22Rv1 (cell line): ENCODE data around the gene SERPINI1.

ENCODE experiments used
- H3K27ac ChIP-seq: fragments of 450-650 bp; 2 replicates; pipeline ENCODE4 v1.5.1; 2017
- ZFX ChIP-seq: fragments of 450-650 bp; IDR thresholded peaks from 2 replicates; pipeline ENCODE4 v1.6.1; 2017; ENCODE audit warnings: antibody characterized with exemption, borderline replicate concordance
- TF ChIP-seq, protein P1 (sequence below): fragments of 450-650 bp; IDR thresholded peaks from 2 replicates; pipeline ENCODE4 v1.5.1; 2017; ENCODE audit warnings: mild to moderate bottlenecking

SERPINI1 gene

DNA sequence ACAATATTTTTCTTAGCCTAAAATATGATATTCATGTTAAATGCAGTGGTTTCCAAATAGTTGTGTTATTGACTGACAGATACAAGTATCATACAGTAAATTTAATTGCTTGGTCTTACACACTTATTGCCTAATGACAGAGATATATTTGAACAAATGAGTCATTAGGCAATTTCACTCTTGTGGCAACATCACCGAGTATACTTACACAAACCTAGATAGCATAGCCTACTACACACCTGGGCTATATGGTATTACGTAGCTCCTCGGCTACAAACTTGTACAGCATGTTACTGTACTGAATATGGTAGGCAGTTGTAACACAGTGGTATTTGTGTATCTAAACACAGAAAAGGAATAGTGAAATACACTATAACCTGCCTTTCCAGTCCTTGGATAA is 50.3 kb downstream of the SERPINI1 start:
- no peak for TF ChIP-seq ZFX
- TF ChIP-seq, protein P1, sequence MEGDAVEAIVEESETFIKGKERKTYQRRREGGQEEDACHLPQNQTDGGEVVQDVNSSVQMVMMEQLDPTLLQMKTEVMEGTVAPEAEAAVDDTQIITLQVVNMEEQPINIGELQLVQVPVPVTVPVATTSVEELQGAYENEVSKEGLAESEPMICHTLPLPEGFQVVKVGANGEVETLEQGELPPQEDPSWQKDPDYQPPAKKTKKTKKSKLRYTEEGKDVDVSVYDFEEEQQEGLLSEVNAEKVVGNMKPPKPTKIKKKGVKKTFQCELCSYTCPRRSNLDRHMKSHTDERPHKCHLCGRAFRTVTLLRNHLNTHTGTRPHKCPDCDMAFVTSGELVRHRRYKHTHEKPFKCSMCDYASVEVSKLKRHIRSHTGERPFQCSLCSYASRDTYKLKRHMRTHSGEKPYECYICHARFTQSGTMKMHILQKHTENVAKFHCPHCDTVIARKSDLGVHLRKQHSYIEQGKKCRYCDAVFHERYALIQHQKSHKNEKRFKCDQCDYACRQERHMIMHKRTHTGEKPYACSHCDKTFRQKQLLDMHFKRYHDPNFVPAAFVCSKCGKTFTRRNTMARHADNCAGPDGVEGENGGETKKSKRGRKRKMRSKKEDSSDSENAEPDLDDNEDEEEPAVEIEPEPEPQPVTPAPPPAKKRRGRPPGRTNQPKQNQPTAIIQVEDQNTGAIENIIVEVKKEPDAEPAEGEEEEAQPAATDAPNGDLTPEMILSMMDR: no peak
- H3K27ac ChIP-seq: no peak overlapping the region

DNA sequence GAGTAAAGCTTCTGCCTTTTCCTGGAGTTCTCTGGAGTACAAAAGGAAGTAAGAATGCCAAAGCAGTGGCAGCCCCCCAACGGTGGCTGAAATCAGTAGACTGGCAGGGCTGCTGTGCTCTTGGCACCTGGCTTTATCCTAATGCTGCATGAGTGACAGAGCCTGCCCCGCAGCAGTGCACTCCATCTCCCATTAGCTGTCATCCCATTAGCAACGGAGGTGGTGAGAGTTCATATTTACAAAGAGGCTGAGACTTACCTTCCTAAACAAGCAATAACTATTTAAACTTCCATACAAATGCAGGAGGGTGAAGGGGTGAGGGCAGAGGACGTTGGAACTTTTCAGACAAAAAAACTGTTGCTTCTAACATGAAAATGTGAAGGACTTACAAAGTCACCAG is 51.9 kb downstream of the SERPINI1 start:
- no peak overlapping the region for H3K27ac ChIP-seq
- TF ChIP-seq ZFX: no peak
- TF ChIP-seq, protein P1: no peak

DNA sequence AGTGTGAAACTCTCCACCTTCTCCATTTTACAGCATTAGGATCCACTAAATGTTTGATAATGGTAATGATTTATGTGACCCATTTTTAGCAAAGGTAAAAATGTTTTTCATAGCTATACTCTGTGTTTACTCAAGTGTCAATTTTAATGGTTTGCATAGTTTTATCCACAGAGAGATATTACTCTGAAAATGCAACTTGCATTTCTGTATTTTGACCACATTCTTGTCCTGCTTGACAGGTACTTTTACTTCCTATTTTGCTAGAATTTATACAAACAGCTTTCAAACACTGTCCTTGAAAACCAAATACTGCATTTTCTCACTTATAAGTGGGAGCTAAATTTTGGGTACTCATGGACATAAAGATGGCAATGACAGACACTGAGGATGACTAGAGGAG is 62.9 kb downstream of the SERPINI1 start:
- H3K27ac ChIP-seq: no peak overlapping the region
- TF ChIP-seq ZFX: no peak
- TF ChIP-seq, protein P1: no peak

DNA sequence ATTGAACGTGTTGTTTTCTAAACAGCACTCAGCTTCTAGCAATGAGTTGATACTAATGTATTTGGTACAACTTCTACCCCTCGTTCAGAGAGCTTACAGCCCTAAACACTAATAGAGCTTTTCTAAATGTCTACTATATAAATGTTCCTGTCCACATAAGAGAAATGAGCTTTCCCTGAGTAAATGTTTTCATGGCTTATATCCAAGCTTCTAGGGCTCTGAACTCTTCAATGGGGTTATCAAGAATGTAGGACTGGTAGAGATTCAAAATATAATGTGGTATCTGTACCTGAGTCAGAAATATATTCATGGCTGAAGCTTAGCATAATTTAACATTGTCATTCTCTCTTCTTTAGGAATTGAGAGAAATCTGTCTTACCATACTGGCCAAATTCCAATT is 73.4 kb downstream of the SERPINI1 start:
- TF ChIP-seq, protein P1: no peak
- TF ChIP-seq ZFX: no peak
- no peak overlapping the region for H3K27ac ChIP-seq

DNA sequence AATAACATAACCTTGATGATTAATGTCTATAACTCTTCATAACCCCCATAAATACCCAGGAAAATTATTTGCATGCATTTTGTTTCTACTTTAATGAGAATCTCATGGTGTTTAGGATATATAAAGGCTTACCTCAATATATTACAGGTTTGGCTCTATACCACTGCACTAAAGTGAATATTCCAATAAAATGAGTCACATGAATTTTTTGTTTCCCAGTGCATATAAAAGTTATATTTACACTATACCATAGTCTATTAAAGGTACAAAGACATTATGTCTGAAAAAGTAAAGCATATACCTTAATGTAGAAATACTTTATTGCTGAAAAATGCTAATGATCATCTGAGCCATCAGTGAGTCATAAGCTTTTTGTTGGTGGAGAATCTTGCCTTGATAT is 74.7 kb downstream of the SERPINI1 start:
- no peak overlapping the region for H3K27ac ChIP-seq

DNA sequence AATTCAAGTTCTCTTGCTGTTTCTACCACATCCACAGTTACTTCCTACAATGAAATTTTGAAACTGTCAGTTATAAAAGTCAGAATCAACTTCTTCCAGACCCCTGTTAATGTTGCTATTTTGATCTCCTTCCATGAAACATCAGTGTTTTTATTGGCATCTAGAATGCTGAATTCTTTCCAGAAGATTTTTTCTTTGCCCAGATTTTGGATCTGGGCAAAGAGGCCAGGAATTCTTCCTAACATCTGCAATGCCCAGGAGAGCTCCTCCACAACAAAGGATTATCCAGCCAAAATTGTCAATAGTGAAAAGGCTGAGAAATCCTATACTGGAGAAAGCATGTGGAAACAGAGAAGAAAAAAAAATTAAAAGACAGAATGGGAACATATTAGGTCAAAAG is 75.5 kb downstream of the SERPINI1 start:
- H3K27ac ChIP-seq: no peak overlapping the region
- TF ChIP-seq, protein P1: no peak
- no peak for TF ChIP-seq ZFX

More for the DNA sequence above, 74.7 kb downstream of the SERPINI1 start:
- no peak for TF ChIP-seq ZFX
- TF ChIP-seq, protein P1: no peak

DNA sequence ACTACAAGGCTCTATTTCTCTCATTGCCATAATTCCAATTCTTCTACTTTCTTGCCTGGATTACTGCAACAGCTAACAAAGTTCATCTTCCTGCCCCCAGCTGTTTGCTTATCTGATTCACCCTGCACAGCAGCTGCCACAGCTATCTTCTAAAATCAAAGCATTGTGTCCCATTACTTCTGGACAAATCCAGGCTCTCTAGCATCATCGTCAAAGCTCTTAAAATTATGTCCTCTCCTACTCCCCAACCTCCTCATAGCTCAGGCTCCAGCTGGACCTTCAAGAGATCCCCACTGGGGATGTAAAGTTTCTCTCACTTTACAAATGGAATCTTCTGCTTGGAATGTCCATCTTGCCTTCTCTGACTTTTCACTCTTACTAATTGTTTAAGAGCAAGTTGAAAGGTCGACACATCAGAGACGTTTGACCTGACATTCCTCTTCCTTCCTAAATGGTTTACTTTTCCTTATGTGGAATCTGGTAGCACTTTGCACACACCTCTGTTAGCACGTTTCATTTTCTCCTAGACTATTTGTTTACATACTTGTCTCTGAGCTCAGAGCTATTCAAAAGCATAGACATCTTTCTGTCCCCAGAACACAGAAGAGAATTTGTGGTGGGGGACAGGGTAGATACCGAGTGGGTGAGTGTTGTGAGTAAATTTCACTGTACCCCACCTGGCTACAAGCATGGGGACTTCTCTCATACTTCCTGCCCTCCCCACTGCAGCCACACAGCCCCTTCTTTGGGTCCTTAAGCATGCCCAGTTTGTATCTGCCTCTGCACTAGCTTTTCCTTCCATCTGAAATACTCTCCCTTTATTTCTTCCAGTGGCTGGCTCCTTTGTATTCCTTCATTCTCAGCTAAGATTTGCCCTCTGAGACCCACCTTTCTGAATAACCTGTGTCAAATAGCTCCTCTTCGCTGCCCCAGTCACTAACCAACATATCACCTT is 77.9 kb downstream of the SERPINI1 start:
- no peak overlapping the region for H3K27ac ChIP-seq
- TF ChIP-seq ZFX: no peak
- TF ChIP-seq, protein P1: no peak
